Esophagus squamous epithelium (tissue), 5 donors: ENCODE data around the gene ANO6. TPM values are rescaled to one million over a fixed set of nuclear protein-coding genes. Genes with fewer than 3 reads are reported as not detected.
"Not testable (repeated sequence)": the region's sequence is repeated elsewhere in the genome, so short reads cannot be mapped to it uniquely, and the experiment has no call there.

ENCODE experiments used
- DNase-seq: peaks from one replicate; lab custom pipeline; 2025; lab: John Stamatoyannopoulos, UW
- H3K27ac ChIP-seq, 4 donors: fragments of 200-600 bp; sonication (generic); one replicate each; pipeline ENCODE4 v1.5.1; 2016 to 2019; ENCODE audit warnings: mild to moderate bottlenecking in 1 of 4
- H3K27me3 ChIP-seq, 4 donors: fragments of 200-600 bp; sonication (generic); 1 replicate in 3 of 4; 2 replicates in 1 of 4; pipeline versions ENCODE4 v1.5.1 to v1.6.0; 2017 to 2021; ENCODE audit warnings: antibody characterized with exemption in 1 of 4
- H3K36me3 ChIP-seq, 3 donors: fragments of 200-600 bp; sonication (generic); one replicate each; pipeline ENCODE4 v1.5.1; 2016 to 2019
- H3K4me1 ChIP-seq, 3 donors: fragments of 200-600 bp; sonication (generic); one replicate each; pipeline ENCODE4 v1.5.1; 2017 to 2019
- H3K4me3 ChIP-seq, 4 donors: fragments of 200-600 bp; sonication (generic); 1 replicate in 3 of 4; 2 replicates in 1 of 4; pipeline ENCODE4 v1.5.1; 2016 to 2019; ENCODE audit warnings: mild to moderate bottlenecking in 2 of 4, moderate library complexity in 1 of 4
- H3K9me3 ChIP-seq, 3 donors: fragments of 200-600 bp; sonication (generic); one replicate each; pipeline ENCODE4 v1.5.1; 2016 to 2019
- CTCF ChIP-seq, 6 experiments: fragments of 450-650 bp in 4 of 6; fragments of 200-600 bp in 2 of 6; sonication (generic) in 2 of 6; IDR thresholded peaks; one replicate each; pipeline ENCODE4 v1.5.1; 2016 to 2019; ENCODE audit warnings: antibody characterized with exemption in 6 of 6, mild to moderate bottlenecking in 4 of 6, moderate library complexity in 4 of 6
- POLR2A ChIP-seq, 4 donors: fragments of 450-650 bp; IDR thresholded peaks; one replicate each; pipeline ENCODE4 v1.6.1; 2017; ENCODE audit warnings: antibody characterized with exemption in 4 of 4, mild to moderate bottlenecking in 4 of 4, moderate library complexity in 3 of 4
- WGBS, 2 donors: methylation state at CpG; one replicate each; pipeline ENCODE4 v1.1.5; 2018; 5-methylcytosine and 5-hydroxymethylcytosine counted together
- intact Hi-C: fragments of 100-400 bp; cut with DNase I; formaldehyde crosslinking; loops from one replicate; pipeline ENCODE4 v1.15.0; 2022
- total RNA-seq, 4 donors: library from RNA; depleted of rRNA; stranded (reverse); fragments of >200 nt; gene quantifications; one replicate each; pipeline ENCODE4 v1.1.0, GENCODE V29; 2016
- donor health status: DM: yes; HTN: yes; CAD: no.

The ANO6 gene
- 10 to 100 TPM; 13.0 to 40.8 (median 25.1) TPM for total RNA-seq

GRCh38 chr12:45215419-45216229 is at the start of gene ANO6:
TSS of gene ANO6 (plus strand) at chr12:45216095. CDS start at chr12:45216322, 227 bp downstream.
- peak within 1 kb of the TSS; percentile 87 to 99 (median 96) for H3K27ac ChIP-seq
- TF ChIP-seq POLR2A (IDR thresholded peaks at IDR 0.05) (peak in 2 of 4 donors; percentile 86 to 87), CTCF (IDR thresholded peaks at IDR 0.05) (peak in 2 of 6 experiments; percentile 16 to 20)
- 0 to 1% methylated on average over 33 to 40 of the region's 62 CpGs for WGBS, 2 donors
- peaks cover 0 to 48% (median 7%) of the 10 kb centered on the region in 3 donors for H3K4me1 ChIP-seq
- DNase-seq, result peak; percentile 29
- intact Hi-C loops, result no loop called here
- no peaks in the 10 kb centered on the region for H3K36me3 ChIP-seq
- H3K27me3 ChIP-seq, result no peaks in the 10 kb centered on the region
- no peaks in the 10 kb centered on the region for H3K9me3 ChIP-seq
- peak within 1 kb of the TSS; percentile 78 to 94 (median 86) for H3K4me3 ChIP-seq

- H3K36me3 ChIP-seq, result no peaks in the 10 kb centered on the region
- no peak for DNase-seq
- intact Hi-C loops, result no loop called here
- peaks cover 0 to 10% (median 0%) of the 10 kb centered on the region in 3 donors for H3K4me1 ChIP-seq
- 82 to 90% methylated on average over 2 of the region's 2 CpGs for WGBS, 2 donors
- H3K27ac ChIP-seq, result no peak overlapping the region
- peaks cover 0 to 15% (median 0%) of the 10 kb centered on the region in 4 donors for H3K27me3 ChIP-seq
- no peaks in the 10 kb centered on the region for H3K9me3 ChIP-seq
- no peak overlapping the region for H3K4me3 ChIP-seq
- no peak for TF ChIP-seq CTCF (IDR thresholded peaks at IDR 0.05)
- TF ChIP-seq POLR2A (IDR thresholded peaks at IDR 0.05), result no peak
Observed at GRCh38 chr12:45168976-45169375, 46.9 kb upstream of the ANO6 start.

GRCh38 chr12:45170456-45171042 is 45.3 kb upstream of the ANO6 start:
- 35 to 44% methylated on average over 3 of the region's 3 CpGs for WGBS, 2 donors
- peak; percentile 70 to 88 (median 86) for TF ChIP-seq CTCF (IDR thresholded peaks at IDR 0.05)
- no peak for TF ChIP-seq POLR2A (IDR thresholded peaks at IDR 0.05)
- Histone ChIP-seq H3K27me3 (no peaks in the 10 kb centered on the region), H3K27ac (no peak overlapping the region), H3K4me3 (no peak overlapping the region), H3K36me3 (peaks cover 0 to 10% (median 0%) of the 10 kb centered on the region in 3 donors), H3K9me3 (no peaks in the 10 kb centered on the region), H3K4me1 (peaks cover 0 to 6% (median 0%) of the 10 kb centered on the region in 3 donors)
- intact Hi-C loops, result no loop called here
- no peak for DNase-seq

- H3K4me1 ChIP-seq, H3K27ac ChIP-seq, H3K4me3 ChIP-seq, DNase-seq, H3K27me3 ChIP-seq, intact Hi-C loops: not testable (repeated sequence)
- peaks cover 0 to 18% (median 8%) of the 10 kb centered on the region in 3 donors for H3K9me3 ChIP-seq
- 84 to 93% methylated on average over 10 of the region's 10 CpGs for WGBS, 2 donors
- TF ChIP-seq CTCF (IDR thresholded peaks at IDR 0.05), result peak in 3 of 6 experiments; percentile 9 to 42 (median 19)
- peaks cover 0 to 16% (median 0%) of the 10 kb centered on the region in 3 donors for H3K36me3 ChIP-seq
Observed at GRCh38 chr12:45173293-45173692, 42.6 kb upstream of the ANO6 start.

GRCh38 chr12:45174595-45174994 is 41.3 kb upstream of the ANO6 start:
- Histone ChIP-seq H3K4me3 (no peak overlapping the region), H3K27me3 (peaks cover 0 to 12% (median 0%) of the 10 kb centered on the region in 4 donors), H3K9me3 (peaks cover 0 to 30% (median 21%) of the 10 kb centered on the region in 3 donors), H3K4me1 (no peaks in the 10 kb centered on the region), H3K27ac (no peak overlapping the region), H3K36me3 (peaks cover 0 to 16% (median 0%) of the 10 kb centered on the region in 3 donors)
- no peak for DNase-seq
- WGBS, 2 donors, result 94% methylated on average over 14 of the region's 14 CpGs
- no peak for TF ChIP-seq POLR2A (IDR thresholded peaks at IDR 0.05)
- TF ChIP-seq CTCF (IDR thresholded peaks at IDR 0.05), result no peak
- intact Hi-C loops, result no loop called here
